ENCODE data around the gene TOMM34. TPM values are rescaled to one million over a fixed set of nuclear protein-coding genes. Genes with fewer than 3 reads are reported as not detected.

TOMM34 gene
- total and polyA plus RNA-seq, 4 donors: 4.4 to 12.1 (median 7.8) TPM

GRCh38 chr20:44966030-44966961, 6.1 kb upstream of the TOMM34 start, which contains the start of gene STK4:
Gene STK4, plus strand, starts transcription at chr20:44966512. Its CDS starts 57 bp downstream, at chr20:44966569.
- Histone ChIP-seq H3K4me1 (ENCODE audit: control insufficient read depth in 4 of 4, insufficient read depth in 4 of 4, low read length in 3 of 4) (peaks cover 0 to 25% (median 19%) of the 10 kb centered on the region in 4 donors), H3K27me3 (ENCODE audit: control insufficient read depth in 4 of 4, insufficient read depth in 4 of 4, low read length in 3 of 4) (no peaks in the 10 kb centered on the region), H3K9me3 (ENCODE audit: control insufficient read depth in 4 of 4, low read length in 3 of 4) (no peaks in the 10 kb centered on the region), H3K27ac (ENCODE audit: low read depth in 1 of 2, low read length in 2 of 2) (peak within 1 kb of the TSS; percentile 74 to 80), H3K36me3 (ENCODE audit: control insufficient read depth in 4 of 4, insufficient read depth in 3 of 4, low read depth in 1 of 4, low read length in 3 of 4) (no peaks in the 10 kb centered on the region), H3K4me3 (ENCODE audit: low read depth in 1 of 3, low read length in 3 of 3) (peak within 1 kb of the TSS; percentile 78 to 86 (median 83)), H3K9ac (ENCODE audit: low read depth in 1 of 2, low read length in 2 of 2) (peak within 1 kb of the TSS; percentile 63 to 77)
- TF ChIP-seq HNF4A (conservative IDR thresholded peaks at IDR 0.05): peak in 1 of 2 donors; percentile 28
- TF ChIP-seq HNF4G (IDR thresholded peaks at IDR 0.05): no peak
- peak; percentile 51 to 54 for TF ChIP-seq EGR1 (IDR thresholded peaks at IDR 0.05; ENCODE audit: low read depth in 2 of 2)
- TF ChIP-seq SP1 (IDR thresholded peaks at IDR 0.05): peak; percentile 63
- TF ChIP-seq FOXA2 (IDR thresholded peaks at IDR 0.05): no peak
- TF ChIP-seq GABPA (IDR thresholded peaks at IDR 0.05 in 1 of 2, conservative IDR thresholded peaks at IDR 0.05 in 1 of 2): peak; percentile 73 to 94
- TF ChIP-seq RAD21 (IDR thresholded peaks at IDR 0.05): peak; percentile 24 to 60
- TF ChIP-seq, protein P1, sequence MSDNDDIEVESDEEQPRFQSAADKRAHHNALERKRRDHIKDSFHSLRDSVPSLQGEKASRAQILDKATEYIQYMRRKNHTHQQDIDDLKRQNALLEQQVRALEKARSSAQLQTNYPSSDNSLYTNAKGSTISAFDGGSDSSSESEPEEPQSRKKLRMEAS (IDR thresholded peaks at IDR 0.05): peak; percentile 71
- TF ChIP-seq CTCF (IDR thresholded peaks at IDR 0.05; ENCODE audit: low read depth, low read length, missing input control): peak; percentile 24
- peak; percentile 6 for TF ChIP-seq FOXA1 (IDR thresholded peaks at IDR 0.05)
- TF ChIP-seq, protein P2, sequence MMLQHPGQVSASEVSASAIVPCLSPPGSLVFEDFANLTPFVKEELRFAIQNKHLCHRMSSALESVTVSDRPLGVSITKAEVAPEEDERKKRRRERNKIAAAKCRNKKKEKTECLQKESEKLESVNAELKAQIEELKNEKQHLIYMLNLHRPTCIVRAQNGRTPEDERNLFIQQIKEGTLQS (IDR thresholded peaks at IDR 0.05): no peak
- no peak for TF ChIP-seq JUND (IDR thresholded peaks at IDR 0.05)
- TF ChIP-seq TAF1 (conservative IDR thresholded peaks at IDR 0.05): peak; percentile 80
- TF ChIP-seq REST (IDR thresholded peaks at IDR 0.05): peak; percentile 86
- TF ChIP-seq RXRA (IDR thresholded peaks at IDR 0.05): no peak
- TF ChIP-seq, protein P3, sequence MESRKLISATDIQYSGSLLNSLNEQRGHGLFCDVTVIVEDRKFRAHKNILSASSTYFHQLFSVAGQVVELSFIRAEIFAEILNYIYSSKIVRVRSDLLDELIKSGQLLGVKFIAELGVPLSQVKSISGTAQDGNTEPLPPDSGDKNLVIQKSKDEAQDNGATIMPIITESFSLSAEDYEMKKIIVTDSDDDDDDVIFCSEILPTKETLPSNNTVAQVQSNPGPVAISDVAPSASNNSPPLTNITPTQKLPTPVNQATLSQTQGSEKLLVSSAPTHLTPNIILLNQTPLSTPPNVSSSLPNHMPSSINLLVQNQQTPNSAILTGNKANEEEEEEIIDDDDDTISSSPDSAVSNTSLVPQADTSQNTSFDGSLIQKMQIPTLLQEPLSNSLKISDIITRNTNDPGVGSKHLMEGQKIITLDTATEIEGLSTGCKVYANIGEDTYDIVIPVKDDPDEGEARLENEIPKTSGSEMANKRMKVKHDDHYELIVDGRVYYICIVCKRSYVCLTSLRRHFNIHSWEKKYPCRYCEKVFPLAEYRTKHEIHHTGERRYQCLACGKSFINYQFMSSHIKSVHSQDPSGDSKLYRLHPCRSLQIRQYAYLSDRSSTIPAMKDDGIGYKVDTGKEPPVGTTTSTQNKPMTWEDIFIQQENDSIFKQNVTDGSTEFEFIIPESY (IDR thresholded peaks at IDR 0.05): no peak
- TF ChIP-seq NR2F2 (IDR thresholded peaks at IDR 0.05): no peak
- TF ChIP-seq YY1 (IDR thresholded peaks at IDR 0.05): peak; percentile 68
- peak; percentile 95 for DNase-seq (ENCODE audit: low spot score)
- 1% methylated on average over 68 of the region's 68 CpGs for WGBS
